HepG2 (cell line): ENCODE data around the gene CCDC170. TPM values are rescaled to one million over a fixed set of nuclear protein-coding genes. Genes with fewer than 3 reads are reported as not detected.

Experiments
- CEBPZ ChIP-seq: IDR thresholded peaks from 2 replicates; pipeline ENCODE4 v1.6.1; 2012; ENCODE audit warnings: low read length, improper control_type of control experiment
- HDAC1 ChIP-seq: sonication (generic); formaldehyde crosslinking; IDR thresholded peaks from 2 replicates; pipeline ENCODE4 v1.5.1; 2020; ENCODE audit warnings: mild to moderate bottlenecking, missing genetic modification reagents
- HNRNPK ChIP-seq: fragments of 200-400 bp; formaldehyde crosslinking; IDR thresholded peaks from 2 replicates; pipeline ENCODE4 v1.6.1; 2018; ENCODE audit warnings: low read length, low read depth, moderate library complexity, mild to moderate bottlenecking; ENCODE audit not compliant: poor library complexity, severe bottlenecking
- IKZF1 ChIP-seq: fragments of 450-650 bp; IDR thresholded peaks from 2 replicates; pipeline ENCODE4 v1.7.1; 2016
- IRF9 ChIP-seq: sonication (generic); formaldehyde crosslinking; IDR thresholded peaks from 2 replicates; pipeline ENCODE4 v1.8.0; 2022; ENCODE audit warnings: missing genetic modification reagents, mild to moderate bottlenecking, borderline replicate concordance
- JUN ChIP-seq: sonication (generic); formaldehyde crosslinking; IDR thresholded peaks from 2 replicates; pipeline ENCODE4 v1.4.0; 2020; ENCODE audit warnings: mild to moderate bottlenecking, missing genetic modification reagents
- KDM4B ChIP-seq: sonication (generic); formaldehyde crosslinking; IDR thresholded peaks from 2 replicates; pipeline ENCODE4 v1.4.0; 2020; ENCODE audit warnings: missing genetic modification reagents
- KDM6A ChIP-seq: IDR thresholded peaks from 2 replicates; pipeline ENCODE4 v1.6.1; 2016; ENCODE audit warnings: low read depth
- LCORL ChIP-seq, 2 experiments: fragments of 450-650 bp in 1 of 2; sonication (generic) in 1 of 2; formaldehyde crosslinking in 1 of 2; IDR thresholded peaks; 2 replicates each; pipeline versions ENCODE4 v1.5.0 to v1.6.1; 2017 to 2020; ENCODE audit warnings: antibody characterized with exemption in 1 of 2, missing genetic modification reagents in 1 of 2
- MEIS2 ChIP-seq: sonication (generic); formaldehyde crosslinking; IDR thresholded peaks from 2 replicates; pipeline ENCODE4 v1.9.0; 2021; ENCODE audit warnings: mild to moderate bottlenecking, missing genetic modification reagents
- NCOA1 ChIP-seq: sonication (generic); formaldehyde crosslinking; IDR thresholded peaks from 2 replicates; pipeline ENCODE4 v1.9.0; 2021; ENCODE audit warnings: missing genetic modification reagents
- NFE2L2 ChIP-seq: fragments of 150-350 bp; IDR thresholded peaks from 2 replicates; pipeline ENCODE4 v1.6.1; 2014; ENCODE audit warnings: low read length
- NFIC ChIP-seq: IDR thresholded peaks from 2 replicates; pipeline ENCODE4 v1.6.1; 2012; ENCODE audit warnings: mild to moderate bottlenecking, low read length, inconsistent platforms
- ONECUT2 ChIP-seq: sonication (generic); formaldehyde crosslinking; IDR thresholded peaks from 2 replicates; pipeline ENCODE4 v1.4.0; 2020; ENCODE audit warnings: missing genetic modification reagents
- PCBP2 ChIP-seq: fragments of 200-400 bp; formaldehyde crosslinking; optimal IDR thresholded peaks from 2 replicates; pipeline ENCODE3; 2018; ENCODE audit warnings: low read length, low read depth; ENCODE audit not compliant: poor library complexity, severe bottlenecking
- PHF21A ChIP-seq: sonication (generic); formaldehyde crosslinking; IDR thresholded peaks from 2 replicates; pipeline ENCODE4 v1.5.0; 2020; ENCODE audit warnings: mild to moderate bottlenecking, missing genetic modification reagents
- POLR2AphosphoS2 ChIP-seq: IDR thresholded peaks from 2 replicates; pipeline ENCODE4 v1.6.1; 2011; ENCODE audit warnings: low read depth, low read length, improper control_type of control experiment
- PRPF4 ChIP-seq: fragments of 200-400 bp; formaldehyde crosslinking; IDR thresholded peaks from 2 replicates; pipeline ENCODE4 v1.6.1; 2016; ENCODE audit warnings: low read length, low read depth; ENCODE audit not compliant: poor library complexity, severe bottlenecking
- RARA ChIP-seq: IDR thresholded peaks from 2 replicates; pipeline ENCODE4 v1.6.1; 2016; ENCODE audit warnings: missing genetic modification reagents, missing compliant biosample characterization
- SMC3 ChIP-seq: IDR thresholded peaks from 2 replicates; pipeline ENCODE4 v1.6.1; 2011; ENCODE audit warnings: low read length, improper control_type of control experiment
- TEF ChIP-seq: sonication (generic); formaldehyde crosslinking; IDR thresholded peaks from 2 replicates; pipeline ENCODE4 v1.5.0; 2020; ENCODE audit warnings: missing genetic modification reagents
- THAP11 ChIP-seq: IDR thresholded peaks from 2 replicates; pipeline ENCODE4 v1.6.1; 2016; ENCODE audit warnings: missing biosample characterization, missing genetic modification reagents
- TOE1 ChIP-seq: sonication (generic); formaldehyde crosslinking; IDR thresholded peaks from 2 replicates; pipeline ENCODE4 v1.4.0; 2020; ENCODE audit warnings: mild to moderate bottlenecking, missing genetic modification reagents
- ZNF33B ChIP-seq: sonication (generic); formaldehyde crosslinking; IDR thresholded peaks from 2 replicates; pipeline ENCODE4 v1.5.1; 2020; ENCODE audit warnings: mild to moderate bottlenecking, missing genetic modification reagents
- ZNF343 ChIP-seq: sonication (generic); formaldehyde crosslinking; IDR thresholded peaks from 2 replicates; pipeline ENCODE4 v1.4.0; 2020; ENCODE audit warnings: mild to moderate bottlenecking, missing genetic modification reagents
- ZNF354B ChIP-seq: sonication (generic); formaldehyde crosslinking; IDR thresholded peaks from 2 replicates; pipeline ENCODE4 v1.8.0; 2022; ENCODE audit warnings: mild to moderate bottlenecking, missing genetic modification reagents
- ZNF510 ChIP-seq: sonication (generic); formaldehyde crosslinking; IDR thresholded peaks from 2 replicates; pipeline ENCODE4 v1.4.0; 2020; ENCODE audit warnings: low read depth, mild to moderate bottlenecking, missing genetic modification reagents
- ZNF629 ChIP-seq: sonication (generic); formaldehyde crosslinking; conservative IDR thresholded peaks from 2 replicates; pipeline ENCODE4 v1.5.0; 2020; ENCODE audit warnings: missing genetic modification reagents
- ZNF747 ChIP-seq: sonication (generic); formaldehyde crosslinking; IDR thresholded peaks from 2 replicates; pipeline ENCODE4 v1.8.1; 2023; ENCODE audit warnings: missing genetic modification reagents, mild to moderate bottlenecking, borderline replicate concordance
- ZNF782 ChIP-seq: sonication (generic); formaldehyde crosslinking; IDR thresholded peaks from 2 replicates; pipeline ENCODE4 v1.4.0; 2020; ENCODE audit warnings: missing genetic modification reagents, mild to moderate bottlenecking, borderline replicate concordance
- polyA plus RNA-seq, 8 experiments: library from polyadenylated mRNA; depleted of rRNA in 3 of 8; stranded (reverse) in 7 of 8; unstranded in 1 of 8; fragments of >200 nt; fragmentation: Illumina TruSeq in 4 of 8; extraction: Trizol in 4 of 8; gene quantifications; 2 replicates each; pipeline versions ENCODE4 v1.2.1 to v1.2.3, GENCODE V29; 2011 to 2016; ENCODE audit warnings: low read depth in 4 of 8, missing spikeins in 1 of 8, mixed read lengths in 1 of 8; ENCODE audit not compliant: insufficient read depth in 1 of 8
- total RNA-seq, 5 experiments: library from RNA; depleted of rRNA; stranded (reverse); fragments of >200 nt; fragmentation: Illumina TruSeq; extraction: Trizol; gene quantifications; 2 replicates each; pipeline ENCODE4 v1.2.3, GENCODE V29; 2016; ENCODE audit warnings: low read depth in 1 of 5

Gene CCDC170
- total and polyA plus RNA-seq, 2 of the 13 experiments (the other 11 are each of a cell fraction or from before 2014, with no cell fraction given): 0.90 to 5.1 TPM

GRCh38 chr6:151658091-151658490 lies 164.3 kb downstream of the CCDC170 start (continued):
- TF ChIP-seq IRF9 (CRISPR knock-in tag) (no peak), ZNF510 (CRISPR knock-in tag) (no peak), IKZF1 (no peak), HDAC1 (CRISPR knock-in tag) (peak; percentile 84), TEF (CRISPR knock-in tag) (no peak), THAP11 (peak; percentile 81), PCBP2 (no peak), ONECUT2 (CRISPR knock-in tag) (peak; percentile 88), HNRNPK (no peak), ZNF354B (CRISPR knock-in tag) (no peak), ZNF629 (no peak), POLR2AphosphoS2 (no peak), SMC3 (peak; percentile 44), TOE1 (CRISPR knock-in tag) (no peak; the same call in 1 of the 2 replicates), PHF21A (CRISPR knock-in tag) (peak; percentile 62), LCORL (IDR thresholded peaks at IDR 0.05) (peak; percentile 50; the same call in 1 of the 2 replicates), LCORL (CRISPR knock-in tag; IDR thresholded peaks at IDR 0.05) (peak; percentile 77; the same call in 1 of the 2 replicates), RARA (CRISPR knock-in tag) (peak; percentile 94), KDM6A (CRISPR knock-in tag) (peak; percentile 80), ZNF343 (CRISPR knock-in tag) (no peak), NFE2L2 (no peak), ZNF782 (CRISPR knock-in tag) (no peak), KDM4B (CRISPR knock-in tag) (peak; percentile 82; the same call in 1 of the 2 replicates), CEBPZ (no peak), ZNF747 (CRISPR knock-in tag) (0 out of 2 replicates have a peak, but pooled peaks have one; percentile 46), NCOA1 (CRISPR knock-in tag) (no peak), PRPF4 (no peak), ZNF33B (CRISPR knock-in tag) (no peak), MEIS2 (CRISPR knock-in tag) (0 out of 2 replicates have a peak, but pooled peaks have one; percentile 33), JUN (CRISPR knock-in tag) (no peak), NFIC (peak; percentile 92)
